NT2/D1 (cell line): ENCODE measurements around the gene SYT2.

ENCODE experiments used
- SUZ12 ChIP-seq: IDR thresholded peaks from 2 replicates; pipeline ENCODE4 v1.6.1; 2011; ENCODE audit not compliant: insufficient read length, insufficient read depth; ENCODE audit errors: extremely low read depth
- YY1 ChIP-seq: IDR thresholded peaks from 2 replicates; pipeline ENCODE4 v1.6.1; 2011; ENCODE audit not compliant: insufficient read length, insufficient read depth
- ZNF274 ChIP-seq: IDR thresholded peaks from 2 replicates; pipeline ENCODE4 v1.6.1; 2011; ENCODE audit warnings: mild to moderate bottlenecking, low read depth, low read length

- no peak for TF ChIP-seq SUZ12
- no peak for TF ChIP-seq ZNF274
- TF ChIP-seq YY1, result no peak
These were observed 35.2 kb upstream of the SYT2 start for GRCh38 chr1:202745323-202745888.
